Measurements from ENCODE around the gene LMX1B.

Gene LMX1B

DNA sequence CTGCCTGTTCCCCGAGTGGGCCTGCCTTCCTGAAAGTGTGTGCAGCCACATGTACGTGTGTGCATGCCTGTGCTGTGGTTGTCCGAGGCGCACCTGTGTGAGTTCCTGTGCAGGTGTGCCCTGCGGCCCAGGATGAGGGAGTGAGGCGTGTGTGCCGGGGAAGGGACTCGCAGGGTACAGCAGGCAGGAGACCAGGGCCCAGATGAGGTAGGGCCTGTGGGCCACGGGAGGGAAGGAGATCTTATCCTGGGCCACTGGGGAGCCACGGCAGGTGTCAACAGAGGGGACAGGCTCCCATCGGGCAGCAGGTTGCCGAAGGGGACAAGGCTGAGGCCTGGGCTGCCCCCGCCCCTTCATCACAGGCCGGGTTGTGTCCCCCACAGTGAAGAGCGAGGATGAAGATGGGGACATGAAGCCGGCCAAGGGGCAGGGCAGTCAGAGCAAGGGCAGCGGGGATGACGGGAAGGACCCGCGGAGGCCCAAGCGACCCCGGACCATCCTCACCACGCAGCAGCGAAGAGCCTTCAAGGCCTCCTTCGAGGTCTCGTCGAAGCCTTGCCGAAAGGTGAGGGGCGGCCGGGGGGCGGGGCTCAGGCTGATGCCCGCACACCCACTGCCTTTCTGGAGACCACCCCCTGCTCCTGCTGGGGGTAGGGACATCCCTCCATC lies 79.2 kb downstream of the LMX1B start:
- no peak for DNase-seq (ENCODE audit: low read depth, low spot score)
- ChIA-PET CTCF (interaction anchor here (1.8 kb wide), 1 partner anchor 11 kb away, joined by 8 read pairs; no protein-coding TSS in a partner anchor), POLR2A (no interaction called here)
- TF ChIP-seq CTCF (IDR thresholded peaks at IDR 0.05; ENCODE audit: insufficient read depth, low read length, missing control alignments) = no peak
- no peak overlapping the region for H3K4me3 ChIP-seq (ENCODE audit: low read depth, low read length)

DNA sequence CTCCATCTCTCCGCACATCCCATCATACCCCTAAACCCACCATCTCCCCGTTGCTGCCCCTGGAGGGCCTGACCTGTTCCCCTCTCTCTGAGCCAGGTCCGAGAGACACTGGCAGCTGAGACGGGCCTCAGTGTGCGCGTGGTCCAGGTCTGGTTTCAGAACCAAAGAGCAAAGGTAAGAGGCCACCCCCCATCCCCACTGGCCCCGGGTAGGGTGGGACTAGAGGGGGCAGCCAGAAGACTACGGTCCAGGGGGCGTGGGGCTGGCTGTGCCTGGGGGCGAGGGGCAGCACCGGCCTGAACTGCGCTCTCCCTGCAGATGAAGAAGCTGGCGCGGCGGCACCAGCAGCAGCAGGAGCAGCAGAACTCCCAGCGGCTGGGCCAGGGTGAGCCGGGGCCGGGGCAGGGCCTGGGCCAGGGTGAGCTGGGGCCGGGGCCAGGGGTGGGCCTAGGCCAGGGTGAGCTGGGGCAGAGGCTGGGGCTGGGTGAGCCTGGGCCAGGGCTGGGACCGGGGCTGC lies 79.8 kb downstream of the LMX1B start:
- DNase-seq (ENCODE audit: low read depth, low spot score) = no peak
- ChIA-PET POLR2A (no interaction called here), CTCF (interaction anchor here (1.8 to 2.8 kb wide), 2 partner anchors 10 to 13 kb away, joined by 8 to 15 read pairs; no protein-coding TSS in a partner anchor)
- no peak for TF ChIP-seq CTCF (IDR thresholded peaks at IDR 0.05; ENCODE audit: insufficient read depth, low read length, missing control alignments)
- H3K4me3 ChIP-seq (ENCODE audit: low read depth, low read length) = no peak overlapping the region

DNA sequence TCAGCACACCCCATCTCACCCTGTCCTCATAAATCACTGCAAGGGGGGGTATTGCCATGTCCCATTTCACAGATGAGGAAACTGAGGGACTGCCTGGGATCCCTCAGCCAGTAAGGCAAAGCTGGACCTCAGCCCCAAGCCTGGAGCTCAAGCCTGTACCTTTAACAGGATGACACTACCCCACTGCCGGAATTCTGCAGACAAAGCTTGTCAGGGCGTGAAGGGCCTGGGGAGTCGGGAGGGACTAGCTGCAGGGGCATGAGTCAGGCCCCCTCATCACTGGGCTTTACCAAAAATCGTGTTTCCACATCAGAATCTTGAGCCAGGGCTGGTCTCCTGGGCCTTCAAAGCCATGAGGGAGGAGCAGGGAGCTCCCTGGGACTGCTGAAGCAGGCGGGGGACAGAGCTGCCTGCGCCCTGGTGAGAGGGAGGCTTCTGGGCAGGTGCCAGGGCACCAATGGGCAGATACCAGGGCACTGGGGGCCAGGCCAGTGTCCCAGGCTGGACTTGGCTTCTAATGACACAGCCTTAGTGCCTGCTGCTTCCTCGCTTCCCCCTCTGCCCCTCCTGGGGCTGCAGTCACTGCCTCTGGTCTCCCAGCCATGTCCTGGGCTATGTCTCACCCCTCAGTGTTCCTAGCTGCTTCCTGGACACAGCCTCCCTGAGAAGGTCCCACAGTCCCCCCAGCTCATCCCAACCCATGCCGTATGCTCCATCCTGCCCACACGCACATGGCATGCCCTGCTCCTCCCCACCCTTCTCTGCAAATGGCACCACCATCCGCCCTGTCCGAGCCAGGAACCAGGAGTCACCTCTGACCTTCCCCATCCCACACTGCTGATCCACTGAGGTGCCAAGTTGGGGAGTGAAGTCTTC lies 80.7 kb downstream of the LMX1B start:
- ChIA-PET POLR2A (no interaction called here), CTCF (interaction anchor here (1.0 to 2.8 kb wide), 5 partner anchors 9 to 165 kb away, joined by 3 to 15 read pairs (median 7); no protein-coding TSS in a partner anchor)
- no peak for TF ChIP-seq CTCF (IDR thresholded peaks at IDR 0.05; ENCODE audit: insufficient read depth, low read length, missing control alignments)
- no peak for DNase-seq (ENCODE audit: low read depth, low spot score)
- H3K4me3 ChIP-seq (ENCODE audit: low read depth, low read length) = no peak overlapping the region

- no peak overlapping the region for H3K4me3 ChIP-seq (ENCODE audit: low read depth, low read length)
- TF ChIP-seq CTCF (IDR thresholded peaks at IDR 0.05; ENCODE audit: insufficient read depth, low read length, missing control alignments) = no peak
- no peak for DNase-seq (ENCODE audit: low read depth, low spot score)
- ChIA-PET POLR2A (no interaction called here), CTCF (interaction anchor here (1.3 to 2.8 kb wide), 3 partner anchors 11 to 164 kb away, joined by 3 to 15 read pairs (median 7); no protein-coding TSS in a partner anchor)
These were observed 81.5 kb downstream of the LMX1B start for GRCh38 chr9:126695186-126695585.

- POLR2A ChIA-PET = no interaction called here
- DNase-seq (ENCODE audit: low read depth, low spot score) = no peak
- CTCF ChIA-PET = interaction anchor here (1.5 to 2.8 kb wide), 2 partner anchors 11 to 14 kb away, joined by 7 to 15 read pairs; no protein-coding TSS in a partner anchor
- no peak for TF ChIP-seq CTCF (IDR thresholded peaks at IDR 0.05; ENCODE audit: insufficient read depth, low read length, missing control alignments)
- H3K4me3 ChIP-seq (ENCODE audit: low read depth, low read length) = no peak overlapping the region
These were observed 82.1 kb downstream of the LMX1B start for GRCh38 chr9:126695701-126696400.

All from AG04449 (cell line).